ENCODE results near the gene MTX1.
"Not testable (repeated sequence)": the region's sequence is repeated elsewhere in the genome, so short reads cannot be mapped to it uniquely, and the experiment has no call there.

MTX1 gene

DNA sequence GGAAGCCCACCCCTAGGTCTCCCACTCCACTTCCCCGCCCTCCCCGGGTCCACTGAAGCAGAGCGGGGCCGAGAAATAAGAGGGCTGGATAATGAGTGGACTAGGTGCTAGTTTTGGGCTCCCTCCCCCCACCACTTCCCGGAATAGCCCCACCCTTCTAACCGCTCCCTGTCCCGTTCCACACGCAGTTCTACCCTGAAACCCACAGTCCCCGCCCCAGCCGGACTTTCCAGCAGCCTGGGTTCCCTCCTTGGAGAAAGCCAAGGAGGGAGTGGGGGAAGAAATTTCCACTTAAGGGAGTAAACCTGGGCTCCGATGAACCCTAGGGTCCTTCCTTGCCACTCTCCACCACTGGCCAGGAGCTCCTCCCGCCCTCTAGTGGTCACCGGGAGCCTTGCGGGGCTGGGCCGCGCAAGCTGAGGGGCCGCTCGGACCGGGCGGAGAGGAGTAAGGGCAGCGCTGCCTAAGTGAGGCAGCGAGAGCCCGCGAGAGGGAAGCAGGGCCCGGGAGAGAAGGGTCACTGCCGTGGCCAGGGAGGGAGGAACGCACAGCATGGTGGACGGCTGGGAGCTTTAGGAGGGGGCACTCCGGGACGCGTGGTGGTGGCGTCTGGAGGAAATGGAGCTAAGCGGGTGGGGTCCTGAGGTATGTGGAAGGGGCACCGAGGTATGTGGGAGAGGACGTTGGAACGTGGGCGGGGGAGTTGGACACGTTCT lies 15.1 kb upstream of the MTX1 start:
- peak overlapping the region; percentile 61 for H3K4me3 ChIP-seq (replicated peaks; ENCODE audit: low read depth, low read length)
- TF ChIP-seq, protein P1, sequence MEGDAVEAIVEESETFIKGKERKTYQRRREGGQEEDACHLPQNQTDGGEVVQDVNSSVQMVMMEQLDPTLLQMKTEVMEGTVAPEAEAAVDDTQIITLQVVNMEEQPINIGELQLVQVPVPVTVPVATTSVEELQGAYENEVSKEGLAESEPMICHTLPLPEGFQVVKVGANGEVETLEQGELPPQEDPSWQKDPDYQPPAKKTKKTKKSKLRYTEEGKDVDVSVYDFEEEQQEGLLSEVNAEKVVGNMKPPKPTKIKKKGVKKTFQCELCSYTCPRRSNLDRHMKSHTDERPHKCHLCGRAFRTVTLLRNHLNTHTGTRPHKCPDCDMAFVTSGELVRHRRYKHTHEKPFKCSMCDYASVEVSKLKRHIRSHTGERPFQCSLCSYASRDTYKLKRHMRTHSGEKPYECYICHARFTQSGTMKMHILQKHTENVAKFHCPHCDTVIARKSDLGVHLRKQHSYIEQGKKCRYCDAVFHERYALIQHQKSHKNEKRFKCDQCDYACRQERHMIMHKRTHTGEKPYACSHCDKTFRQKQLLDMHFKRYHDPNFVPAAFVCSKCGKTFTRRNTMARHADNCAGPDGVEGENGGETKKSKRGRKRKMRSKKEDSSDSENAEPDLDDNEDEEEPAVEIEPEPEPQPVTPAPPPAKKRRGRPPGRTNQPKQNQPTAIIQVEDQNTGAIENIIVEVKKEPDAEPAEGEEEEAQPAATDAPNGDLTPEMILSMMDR (IDR thresholded peaks at IDR 0.05; ENCODE audit: low read length, missing control alignments) = peak; percentile 94
- DNase-seq (ENCODE audit: low read depth) = peak; percentile 91

GRCh38 chr1:155193991-155194240 lies 14.6 kb upstream of the MTX1 start:
- not testable (repeated sequence) for DNase-seq (ENCODE audit: low read depth)
- peak overlapping the region; percentile 61 for H3K4me3 ChIP-seq (replicated peaks; ENCODE audit: low read depth, low read length)

- TF ChIP-seq, protein P1 (IDR thresholded peaks at IDR 0.05; ENCODE audit: low read length, missing control alignments) = no peak
- DNase-seq (ENCODE audit: low read depth) = no peak
- peak overlapping the region; percentile 61 for H3K4me3 ChIP-seq (replicated peaks; ENCODE audit: low read depth, low read length)
Observed at GRCh38 chr1:155195201-155196102, 13.0 kb upstream of the MTX1 start.

GRCh38 chr1:155196103-155196892 lies 12.2 kb upstream of the MTX1 start:
- H3K4me3 ChIP-seq (replicated peaks; ENCODE audit: low read depth, low read length) = no peak overlapping the region
- TF ChIP-seq, protein P1 (IDR thresholded peaks at IDR 0.05; ENCODE audit: low read length, missing control alignments) = no peak
- DNase-seq (ENCODE audit: low read depth) = no peak

- DNase-seq (ENCODE audit: low read depth) = no peak
- TF ChIP-seq, protein P1 (IDR thresholded peaks at IDR 0.05; ENCODE audit: low read length, missing control alignments) = no peak
- no peak overlapping the region for H3K4me3 ChIP-seq (replicated peaks; ENCODE audit: low read depth, low read length)
Observed at GRCh38 chr1:155196893-155197638, 11.4 kb upstream of the MTX1 start.

- no peak overlapping the region for H3K4me3 ChIP-seq (replicated peaks; ENCODE audit: low read depth, low read length)
- TF ChIP-seq, protein P1 (IDR thresholded peaks at IDR 0.05; ENCODE audit: low read length, missing control alignments) = no peak
- no peak for DNase-seq (ENCODE audit: low read depth)
Observed at GRCh38 chr1:155197901-155198546, 10.5 kb upstream of the MTX1 start.
